ENCODE measurements around the gene ALCAM.

DNA sequence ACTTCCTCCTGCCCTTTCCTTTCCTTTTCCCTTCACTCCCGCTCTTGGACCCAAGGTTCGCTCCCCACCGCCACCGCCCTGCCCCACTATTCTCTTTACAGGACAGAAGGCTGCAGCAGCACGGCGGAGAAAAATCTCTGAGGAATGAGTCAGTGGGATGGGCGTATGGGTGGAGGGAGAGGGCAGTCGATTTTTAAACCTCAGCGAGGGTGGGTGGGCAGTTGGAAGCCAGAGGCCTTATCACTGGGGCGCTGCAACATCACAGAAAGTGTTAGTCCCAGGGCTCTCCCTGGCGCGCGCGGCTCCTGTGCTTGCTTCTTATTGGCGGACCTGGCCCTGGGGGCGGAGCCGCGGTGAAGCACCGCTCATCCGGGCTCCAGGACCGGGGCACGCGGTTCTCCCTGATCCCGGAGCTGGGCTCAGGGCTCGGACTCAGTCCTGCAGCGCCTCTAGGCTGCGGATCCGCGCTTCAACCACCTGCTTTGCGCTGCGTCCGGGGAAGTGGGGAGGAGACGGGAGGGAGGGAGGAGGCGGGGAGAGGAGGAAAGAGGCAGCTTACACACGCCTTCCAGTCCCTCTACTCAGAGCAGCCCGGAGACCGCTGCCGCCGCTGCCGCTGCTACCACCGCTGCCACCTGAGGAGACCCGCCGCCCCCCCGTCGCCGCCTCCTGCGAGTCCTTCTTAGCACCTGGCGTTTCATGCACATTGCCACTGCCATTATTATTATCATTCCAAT lies at the start of gene ALCAM:
- TF ChIP-seq, protein P1, sequence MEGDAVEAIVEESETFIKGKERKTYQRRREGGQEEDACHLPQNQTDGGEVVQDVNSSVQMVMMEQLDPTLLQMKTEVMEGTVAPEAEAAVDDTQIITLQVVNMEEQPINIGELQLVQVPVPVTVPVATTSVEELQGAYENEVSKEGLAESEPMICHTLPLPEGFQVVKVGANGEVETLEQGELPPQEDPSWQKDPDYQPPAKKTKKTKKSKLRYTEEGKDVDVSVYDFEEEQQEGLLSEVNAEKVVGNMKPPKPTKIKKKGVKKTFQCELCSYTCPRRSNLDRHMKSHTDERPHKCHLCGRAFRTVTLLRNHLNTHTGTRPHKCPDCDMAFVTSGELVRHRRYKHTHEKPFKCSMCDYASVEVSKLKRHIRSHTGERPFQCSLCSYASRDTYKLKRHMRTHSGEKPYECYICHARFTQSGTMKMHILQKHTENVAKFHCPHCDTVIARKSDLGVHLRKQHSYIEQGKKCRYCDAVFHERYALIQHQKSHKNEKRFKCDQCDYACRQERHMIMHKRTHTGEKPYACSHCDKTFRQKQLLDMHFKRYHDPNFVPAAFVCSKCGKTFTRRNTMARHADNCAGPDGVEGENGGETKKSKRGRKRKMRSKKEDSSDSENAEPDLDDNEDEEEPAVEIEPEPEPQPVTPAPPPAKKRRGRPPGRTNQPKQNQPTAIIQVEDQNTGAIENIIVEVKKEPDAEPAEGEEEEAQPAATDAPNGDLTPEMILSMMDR (IDR thresholded peaks at IDR 0.05): peak; percentile 49 to 69 (median 59)
- TF ChIP-seq POLR2A (IDR thresholded peaks at IDR 0.05): peak; percentile 43 to 74

All from uterus (tissue), 2 donors.